ENCODE measurements around the gene STXBP4. TPM values are rescaled to one million over a fixed set of nuclear protein-coding genes. Genes with fewer than 3 reads are reported as not detected.

Gene STXBP4
- total RNA-seq, 1 experiment from 2014 or later, result 13.6 TPM

DNA sequence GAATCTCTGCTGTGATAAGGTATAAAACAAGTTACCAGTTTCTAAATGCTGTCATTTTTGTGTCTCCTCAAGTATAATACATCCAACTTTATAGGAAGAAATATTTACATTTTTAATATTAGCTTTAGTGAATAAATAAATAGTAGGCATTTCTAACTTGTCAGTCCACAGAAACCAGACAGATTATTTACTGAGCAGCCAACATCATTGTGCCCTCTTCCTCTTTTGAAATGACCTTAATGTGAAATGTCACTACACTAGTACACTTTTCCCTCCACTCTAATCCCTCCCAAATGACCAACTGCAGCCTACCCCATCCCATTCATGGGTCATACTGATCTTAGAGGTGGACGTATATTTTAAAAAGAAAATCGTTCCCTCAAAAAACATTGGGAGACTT lies 9.2 kb downstream of the STXBP4 start:
- H3K36me3 ChIP-seq (ENCODE audit: control insufficient read depth in 1 of 2, insufficient read depth in 2 of 2, low read length in 2 of 2), result no peaks in the 10 kb centered on the region
- H2AFZ ChIP-seq (ENCODE audit: low read depth, low read length, poor library complexity, severe bottlenecking), result no peak overlapping the region
- H3K4me2 ChIP-seq (ENCODE audit: low read length), result no peak overlapping the region
- peaks cover 23% of the 10 kb centered on the region; the same call in 1 of the 2 replicates for H3K79me2 ChIP-seq (ENCODE audit: insufficient read depth, low read length)
- intact Hi-C loops (cut with micrococcal nuclease), result no loop called here
- no peak for ATAC-seq
- H3K27me3 ChIP-seq (ENCODE audit: insufficient read depth, low read length), result no peaks in the 10 kb centered on the region
- DNase-seq (ENCODE audit: low read depth, low spot score), result no peak
- POLR2A ChIA-PET, result no interaction called here
- no TSS peak for BruUV-seq (replicated peaks)
- TF ChIP-seq SP1 (IDR thresholded peaks at IDR 0.05; ENCODE audit: low read depth) (no peak), SRF (IDR thresholded peaks at IDR 0.05; ENCODE audit: low read depth) (no peak), YY1 (IDR thresholded peaks at IDR 0.05; ENCODE audit: extremely low read depth, insufficient replicate concordance, low read depth, low read length) (no peak), ATF3 (IDR thresholded peaks at IDR 0.05) (no peak), ELF1 (IDR thresholded peaks at IDR 0.05; ENCODE audit: borderline replicate concordance, low read depth) (no peak), EZH2phosphoT487 (IDR thresholded peaks at IDR 0.05; ENCODE audit: borderline replicate concordance) (no peak), FOSL1 (IDR thresholded peaks at IDR 0.05; ENCODE audit: low read depth) (no peak), TCF7L2 (IDR thresholded peaks at IDR 0.05; ENCODE audit: borderline replicate concordance, extremely low read depth, insufficient read depth, insufficient read length) (no peak), POLR2AphosphoS5 (IDR thresholded peaks at IDR 0.05; ENCODE audit: low read depth, low read length) (no peak), JUND (IDR thresholded peaks at IDR 0.05) (no peak), ZBTB33 (IDR thresholded peaks at IDR 0.05; ENCODE audit: extremely low read depth, insufficient replicate concordance, low read length) (no peak), EZH2 (IDR thresholded peaks at IDR 0.05) (no peak), EGR1 (IDR thresholded peaks at IDR 0.05; ENCODE audit: low read depth) (no peak), CTCF (IDR thresholded peaks at IDR 0.05 in 2 of 3, conservative IDR thresholded peaks at IDR 0.05 in 1 of 3; ENCODE audit: borderline replicate concordance in 1 of 3, insufficient read depth in 1 of 3, low read depth in 2 of 3, low read length in 2 of 3) (no peak), SIN3A (IDR thresholded peaks at IDR 0.05; ENCODE audit: low read depth) (no peak), RAD21 (IDR thresholded peaks at IDR 0.05; ENCODE audit: low read depth) (no peak)
- TF ChIP-seq, protein P1, sequence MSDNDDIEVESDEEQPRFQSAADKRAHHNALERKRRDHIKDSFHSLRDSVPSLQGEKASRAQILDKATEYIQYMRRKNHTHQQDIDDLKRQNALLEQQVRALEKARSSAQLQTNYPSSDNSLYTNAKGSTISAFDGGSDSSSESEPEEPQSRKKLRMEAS (IDR thresholded peaks at IDR 0.05), result no peak
- no peaks in the 10 kb centered on the region for H3K4me1 ChIP-seq (ENCODE audit: control insufficient read depth in 1 of 2, insufficient read depth in 2 of 2, low read length in 2 of 2)
- RAD21 ChIA-PET (ENCODE audit: low non-redundant PET in 1 of 2, low total read pairs in 2 of 2, uncharacterized antibody in 2 of 2, unreplicated experiment in 2 of 2), result no interaction called here
- no peak overlapping the region for H3K27ac ChIP-seq (ENCODE audit: low read depth, low read length)
- H3K9ac ChIP-seq (ENCODE audit: low read length), result no peak overlapping the region
- H3K9me3 ChIP-seq (ENCODE audit: control insufficient read depth in 1 of 2, insufficient read depth in 1 of 2, low read depth in 1 of 2, low read length in 2 of 2), result no peaks in the 10 kb centered on the region
- H3K4me3 ChIP-seq (replicated peaks in 1 of 2; ENCODE audit: low read depth in 1 of 2, low read length in 2 of 2), result no peak overlapping the region
- H3K9me2 ChIP-seq (ENCODE audit: insufficient read depth), result no peaks in the 10 kb centered on the region
- CTCF ChIA-PET, result no interaction called here
- no peaks in the 10 kb centered on the region for H4K20me1 ChIP-seq (ENCODE audit: insufficient read depth)
